ENCODE measurements around the gene CRYL1.

DNA sequence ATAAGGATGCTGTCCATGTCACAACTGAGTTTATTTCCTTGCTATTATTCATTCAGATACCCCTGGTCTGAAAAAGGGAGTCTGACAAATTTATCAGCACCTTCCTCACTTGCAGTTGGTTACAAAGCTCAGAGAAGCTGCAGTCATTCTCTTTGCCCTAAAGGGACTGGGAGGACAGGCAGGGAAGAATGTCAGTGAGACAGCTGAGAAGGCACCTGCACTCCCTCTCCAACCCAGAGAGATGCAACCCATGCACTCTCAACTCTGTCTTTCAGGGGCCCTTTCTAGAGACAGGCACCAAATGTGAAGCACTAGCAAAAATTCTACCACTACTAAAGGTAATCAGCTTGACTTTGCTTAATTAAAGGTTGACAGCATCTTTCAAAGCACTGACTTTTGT is 83.3 kb downstream of the CRYL1 start:
- TF ChIP-seq TEAD4 (IDR thresholded peaks at IDR 0.05) (no peak), REST (IDR thresholded peaks at IDR 0.05; ENCODE audit: low read depth) (no peak), MAX (IDR thresholded peaks at IDR 0.05) (no peak), EP300 (IDR thresholded peaks at IDR 0.05; ENCODE audit: borderline replicate concordance) (no peak), CEBPB (IDR thresholded peaks at IDR 0.05) (no peak), EGR1 (IDR thresholded peaks at IDR 0.05) (no peak), TAF1 (IDR thresholded peaks at IDR 0.05; ENCODE audit: low read depth) (no peak)
- TF ChIP-seq, protein P1, sequence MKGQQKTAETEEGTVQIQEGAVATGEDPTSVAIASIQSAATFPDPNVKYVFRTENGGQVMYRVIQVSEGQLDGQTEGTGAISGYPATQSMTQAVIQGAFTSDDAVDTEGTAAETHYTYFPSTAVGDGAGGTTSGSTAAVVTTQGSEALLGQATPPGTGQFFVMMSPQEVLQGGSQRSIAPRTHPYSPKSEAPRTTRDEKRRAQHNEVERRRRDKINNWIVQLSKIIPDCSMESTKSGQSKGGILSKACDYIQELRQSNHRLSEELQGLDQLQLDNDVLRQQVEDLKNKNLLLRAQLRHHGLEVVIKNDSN (IDR thresholded peaks at IDR 0.05), result no peak
